Endodermal cell (in vitro differentiated cells): ENCODE results near the gene ABI3BP. TPM values are rescaled to one million over a fixed set of nuclear protein-coding genes. Genes with fewer than 3 reads are reported as not detected.

Experiments used
- DNase-seq: peaks from one replicate; pipeline ENCODE4 v3.0.0-alpha.2; 2017
- H3K27ac ChIP-seq: 2 replicates; pipeline ENCODE4 v1.5.1; 2013; ENCODE audit warnings: mild to moderate bottlenecking, low read depth, low read length, moderate library complexity
- H3K27me3 ChIP-seq: 2 replicates; pipeline ENCODE4 v1.6.1; 2013; ENCODE audit warnings: mild to moderate bottlenecking, low read length, moderate library complexity; ENCODE audit not compliant: insufficient read depth, control insufficient read depth, poor library complexity, severe bottlenecking
- H3K36me3 ChIP-seq: 2 replicates; pipeline ENCODE4 v1.7.0; 2013; ENCODE audit warnings: mild to moderate bottlenecking, low read length, moderate library complexity; ENCODE audit not compliant: control insufficient read depth, insufficient read depth
- H3K4me1 ChIP-seq: one replicate; pipeline ENCODE4 v1.7.0; 2013; ENCODE audit warnings: low read length; ENCODE audit not compliant: control insufficient read depth, insufficient read depth
- H3K4me3 ChIP-seq: 2 replicates; pipeline ENCODE4 v1.5.1; 2013; ENCODE audit warnings: mild to moderate bottlenecking, low read length, moderate library complexity
- H3K9ac ChIP-seq: 2 replicates; pipeline ENCODE4 v1.6.1; 2013; ENCODE audit warnings: mild to moderate bottlenecking, low read length, moderate library complexity; ENCODE audit not compliant: poor library complexity, severe bottlenecking; ENCODE audit errors: extremely low read depth
- H3K9me3 ChIP-seq: 2 replicates; pipeline ENCODE4 v1.6.1; 2013; ENCODE audit warnings: mild to moderate bottlenecking, low read length, moderate library complexity; ENCODE audit not compliant: control insufficient read depth
- H3K27ac Mint-ChIP-seq: 2 replicates; pipeline ENCODE4 v1.8.0; 2020; ENCODE audit warnings: mixed read lengths
- H3K27me3 Mint-ChIP-seq: 2 replicates; pipeline ENCODE4 v1.8.0; 2021; ENCODE audit warnings: mild to moderate bottlenecking, mixed read lengths; ENCODE audit not compliant: insufficient read depth
- H3K36me3 Mint-ChIP-seq: 2 replicates; pipeline ENCODE4 v1.8.0; 2020; ENCODE audit warnings: low read depth, mixed read lengths
- H3K4me1 Mint-ChIP-seq: 2 replicates; pipeline ENCODE4 v1.8.0; 2020; ENCODE audit warnings: mixed read lengths
- H3K4me3 Mint-ChIP-seq: 2 replicates; pipeline ENCODE4 v1.8.0; 2020; ENCODE audit warnings: mild to moderate bottlenecking, moderate library complexity, mixed read lengths
- H3K9me3 Mint-ChIP-seq: 2 replicates; pipeline ENCODE4 v1.8.0; 2020; ENCODE audit warnings: mild to moderate bottlenecking, mixed read lengths
- WGBS, 2 experiments: methylation state at CpG; one replicate each; pipeline versions ENCODE4 v1.1.5 to v1.1.7; 2013; ENCODE audit warnings: missing lambda C conversion rate in 2 of 2, mixed read lengths in 1 of 2; ENCODE audit not compliant: insufficient coverage in 1 of 2, insufficient read length in 1 of 2; 5-methylcytosine and 5-hydroxymethylcytosine counted together
- total RNA-seq, 2 donors: library from RNA; stranded (reverse); fragmentation: NEBNext Ultra II Directional in 1 of 2; extraction: Animal tissue kit (Norgen Biotek cat#: 25700) in 1 of 2; gene quantifications; 2 replicates in 1 of 2; 3 replicates in 1 of 2; pipeline ENCODE4 v1.2.1, GENCODE V29; 2021
- TF ChIP-seq, protein P1 (sequence below): fragments of 200-600 bp; sonication (generic); conservative IDR thresholded peaks from 2 replicates; pipeline ENCODE4 v1.5.0; 2021; ENCODE audit warnings: antibody characterized with exemption, mild to moderate bottlenecking

ABI3BP gene
- total RNA-seq, 2 donors from 2014 or later: 0.42 TPM; not detected in 1

DNA sequence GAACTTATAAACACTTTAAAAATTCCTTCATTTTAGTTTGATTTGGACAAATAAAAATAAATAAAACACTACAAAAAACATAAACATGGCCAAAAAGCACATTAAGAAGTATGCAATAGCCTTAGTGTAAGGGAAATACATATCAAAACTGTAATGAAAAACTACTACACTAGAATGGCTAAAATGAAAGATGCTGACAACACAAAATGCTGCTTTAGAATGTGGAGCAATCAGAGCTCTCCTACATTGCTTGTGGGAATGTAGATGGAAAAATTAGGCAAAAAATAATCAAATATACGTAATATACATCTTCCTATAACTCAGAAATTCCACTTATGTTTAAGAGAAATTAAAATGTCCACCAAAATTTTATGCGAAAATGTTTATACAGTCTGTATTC lies 96.2 kb downstream of the ABI3BP start:
- no peaks in the 10 kb centered on the region for H3K27me3 Mint-ChIP-seq
- no peak overlapping the region for H3K27ac Mint-ChIP-seq
- no peaks in the 10 kb centered on the region for H3K36me3 Mint-ChIP-seq
- Histone ChIP-seq H3K9ac (no peak overlapping the region), H3K4me1 (no peaks in the 10 kb centered on the region), H3K9me3 (no peaks in the 10 kb centered on the region), H3K27ac (no peak overlapping the region), H3K36me3 (no peaks in the 10 kb centered on the region), H3K27me3 (no peaks in the 10 kb centered on the region), H3K4me3 (no peak overlapping the region)
- WGBS, 2 experiments: 83% methylated on average over 1 of the region's 2 CpGs; no CpG with 5 or more reads in 1 of the 2 experiments
- TF ChIP-seq, protein P1, sequence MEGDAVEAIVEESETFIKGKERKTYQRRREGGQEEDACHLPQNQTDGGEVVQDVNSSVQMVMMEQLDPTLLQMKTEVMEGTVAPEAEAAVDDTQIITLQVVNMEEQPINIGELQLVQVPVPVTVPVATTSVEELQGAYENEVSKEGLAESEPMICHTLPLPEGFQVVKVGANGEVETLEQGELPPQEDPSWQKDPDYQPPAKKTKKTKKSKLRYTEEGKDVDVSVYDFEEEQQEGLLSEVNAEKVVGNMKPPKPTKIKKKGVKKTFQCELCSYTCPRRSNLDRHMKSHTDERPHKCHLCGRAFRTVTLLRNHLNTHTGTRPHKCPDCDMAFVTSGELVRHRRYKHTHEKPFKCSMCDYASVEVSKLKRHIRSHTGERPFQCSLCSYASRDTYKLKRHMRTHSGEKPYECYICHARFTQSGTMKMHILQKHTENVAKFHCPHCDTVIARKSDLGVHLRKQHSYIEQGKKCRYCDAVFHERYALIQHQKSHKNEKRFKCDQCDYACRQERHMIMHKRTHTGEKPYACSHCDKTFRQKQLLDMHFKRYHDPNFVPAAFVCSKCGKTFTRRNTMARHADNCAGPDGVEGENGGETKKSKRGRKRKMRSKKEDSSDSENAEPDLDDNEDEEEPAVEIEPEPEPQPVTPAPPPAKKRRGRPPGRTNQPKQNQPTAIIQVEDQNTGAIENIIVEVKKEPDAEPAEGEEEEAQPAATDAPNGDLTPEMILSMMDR: no peak
- H3K9me3 Mint-ChIP-seq: no peaks in the 10 kb centered on the region
- H3K4me1 Mint-ChIP-seq: no peaks in the 10 kb centered on the region
- no peak for DNase-seq
- no peak overlapping the region for H3K4me3 Mint-ChIP-seq

DNA sequence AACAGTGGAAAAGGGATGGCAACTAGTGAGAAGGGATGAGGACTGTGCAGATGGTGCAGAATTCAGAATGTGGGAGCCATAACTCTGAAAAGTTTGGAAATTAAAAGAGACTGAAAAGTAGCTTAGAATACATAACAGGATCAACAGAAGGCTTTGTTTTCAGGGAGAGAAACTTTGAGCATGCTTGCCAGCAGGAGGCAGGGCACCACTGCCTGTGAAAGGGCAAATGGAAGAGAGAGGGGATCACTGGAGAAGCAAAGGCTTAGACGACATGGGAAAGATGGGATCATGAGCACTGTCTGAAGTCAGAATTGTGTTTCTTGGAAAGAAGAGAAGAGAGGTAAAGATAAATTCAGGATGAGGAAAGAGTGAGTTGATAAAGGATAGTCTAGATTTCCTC lies 99.6 kb downstream of the ABI3BP start:
- Mint-ChIP-seq H3K36me3 (no peaks in the 10 kb centered on the region), H3K4me1 (no peaks in the 10 kb centered on the region), H3K27me3 (peaks cover 4% of the 10 kb centered on the region), H3K4me3 (no peak overlapping the region), H3K9me3 (no peaks in the 10 kb centered on the region), H3K27ac (no peak overlapping the region)
- peak; percentile 82 for DNase-seq
- H3K27me3 ChIP-seq: no peaks in the 10 kb centered on the region
- H3K9me3 ChIP-seq: no peaks in the 10 kb centered on the region
- H3K36me3 ChIP-seq: no peaks in the 10 kb centered on the region
- TF ChIP-seq, protein P1: peak; percentile 88
- WGBS, 2 experiments: 21 to 31% methylated on average over 1 of the region's 1 CpG
- H3K27ac ChIP-seq: no peak overlapping the region
- H3K4me3 ChIP-seq: no peak overlapping the region
- H3K9ac ChIP-seq: no peak overlapping the region
- no peaks in the 10 kb centered on the region for H3K4me1 ChIP-seq

- Mint-ChIP-seq H3K27ac (no peak overlapping the region), H3K27me3 (peaks cover 4% of the 10 kb centered on the region), H3K9me3 (no peaks in the 10 kb centered on the region), H3K36me3 (no peaks in the 10 kb centered on the region), H3K4me1 (no peaks in the 10 kb centered on the region), H3K4me3 (no peak overlapping the region)
- no peaks in the 10 kb centered on the region for H3K4me1 ChIP-seq
- no peak overlapping the region for H3K9ac ChIP-seq
- 82% methylated on average over 3 of the region's 3 CpGs; no CpG with 5 or more reads in 1 of the 2 experiments for WGBS, 2 experiments
- H3K9me3 ChIP-seq: no peaks in the 10 kb centered on the region
- no peaks in the 10 kb centered on the region for H3K27me3 ChIP-seq
- DNase-seq: no peak
- TF ChIP-seq, protein P1: no peak
- H3K36me3 ChIP-seq: no peaks in the 10 kb centered on the region
- H3K4me3 ChIP-seq: no peak overlapping the region
- no peak overlapping the region for H3K27ac ChIP-seq
Observed at GRCh38 chr3:100893108-100893507, 100.1 kb downstream of the ABI3BP start.
